IPS DF 19.7 (cell line): ENCODE data around the gene NUDT19.
"Not testable (repeated sequence)": the region's sequence is repeated elsewhere in the genome, so short reads cannot be mapped to it uniquely, and the experiment has no call there.

ENCODE experiments used
- DNase-seq: peaks from one replicate; pipeline ENCODE4 v3.0.0-alpha.2; 2013; ENCODE audit warnings: low read depth, low spot score

NUDT19 gene

DNA sequence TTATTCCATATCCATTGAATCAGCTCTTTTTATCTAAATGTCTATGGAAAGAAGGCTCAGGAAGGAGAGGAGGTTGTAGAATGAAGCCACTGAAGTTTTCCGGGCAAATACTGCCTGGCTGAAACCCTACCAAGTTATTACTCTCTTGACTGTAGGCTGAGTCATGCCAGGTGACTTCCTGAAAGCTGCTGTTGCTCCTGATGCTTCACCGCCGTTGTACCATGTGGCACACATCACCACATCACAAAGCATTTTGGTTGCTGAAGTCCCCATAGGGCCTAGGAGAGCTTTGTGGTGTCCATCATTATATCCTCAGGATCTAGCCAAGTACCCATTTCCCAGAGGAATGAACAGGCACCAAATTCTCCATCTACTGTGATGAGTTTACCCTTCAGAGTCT lies 16.8 kb downstream of the NUDT19 start:
- DNase-seq, result no peak

DNA sequence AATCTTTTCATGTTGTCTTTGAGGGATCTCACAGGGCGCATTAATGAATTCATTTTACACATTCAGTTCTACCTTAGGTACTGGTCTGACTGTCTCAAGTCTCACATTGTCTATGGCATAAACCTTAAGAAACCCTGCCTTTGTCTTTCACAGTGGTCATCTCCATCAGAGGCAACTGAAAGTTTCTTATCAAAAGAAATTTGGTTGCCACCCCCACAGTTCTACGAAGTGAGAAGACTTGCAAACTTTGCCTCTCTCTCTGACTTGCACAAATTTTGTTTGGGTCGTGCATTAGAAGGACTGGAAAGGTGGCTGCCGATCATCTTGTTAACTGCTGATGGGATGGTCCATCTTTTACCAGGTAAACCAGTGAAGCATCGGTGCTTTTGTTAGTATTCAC lies 17.4 kb downstream of the NUDT19 start:
- DNase-seq, result no peak

DNA sequence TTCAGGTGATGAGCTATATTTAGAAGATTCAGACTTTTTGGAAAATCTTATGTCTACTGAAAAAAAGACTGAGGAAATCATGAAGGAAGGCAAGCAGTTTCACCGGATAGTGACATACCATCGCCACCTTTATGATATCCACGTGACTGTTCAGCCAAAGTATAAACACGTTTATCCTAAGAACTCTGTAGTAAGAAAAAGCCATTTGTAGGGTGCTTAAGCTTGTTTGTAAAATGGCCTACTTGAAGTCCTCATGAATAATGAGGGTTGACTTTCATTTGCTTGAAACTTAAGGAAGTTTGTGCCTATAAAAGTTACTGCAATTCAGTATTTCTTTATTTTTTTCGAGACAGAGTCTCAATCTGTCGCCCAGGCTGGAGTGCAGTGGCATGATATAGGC lies 20.1 kb downstream of the NUDT19 start:
- DNase-seq, result no peak

DNA sequence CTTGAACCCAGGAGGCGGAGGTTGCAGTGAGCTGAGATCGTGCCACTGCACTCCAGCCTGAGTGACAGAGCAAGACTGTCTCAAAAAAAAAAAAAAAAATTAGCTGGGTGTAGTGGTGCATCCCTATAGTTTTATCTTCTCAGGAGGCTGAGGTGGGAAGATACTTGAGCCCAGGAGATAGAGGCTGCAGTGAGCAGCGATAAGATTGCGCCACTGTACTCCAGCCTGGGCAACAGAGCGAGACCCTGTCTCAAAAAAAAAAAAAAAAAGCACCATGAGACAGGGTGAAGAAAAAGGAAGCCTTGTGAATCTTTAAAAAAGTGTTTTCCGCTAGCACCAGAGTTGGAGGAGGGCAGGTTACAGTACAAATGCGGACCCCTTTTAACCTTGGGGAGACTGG lies 24.6 kb downstream of the NUDT19 start:
- DNase-seq, result not testable (repeated sequence)

DNA sequence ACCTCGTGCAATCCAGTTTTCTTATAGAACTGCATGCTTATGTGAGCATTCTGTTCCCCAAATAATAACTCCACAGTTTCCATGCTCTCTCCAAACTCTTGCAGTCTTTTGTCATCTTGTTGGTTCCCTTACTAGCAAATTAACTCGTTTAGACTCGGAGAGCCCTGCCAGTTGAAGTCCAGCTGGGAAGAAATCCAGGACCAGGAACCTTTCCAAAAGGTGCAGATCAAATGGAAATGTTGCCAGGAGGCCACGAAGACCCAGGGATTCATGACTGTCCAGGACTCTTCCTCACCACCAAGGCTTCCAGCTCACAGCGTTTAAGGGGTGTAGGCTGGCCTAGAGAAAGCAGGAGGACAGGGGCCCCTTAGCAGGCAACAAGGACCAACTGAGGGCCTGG lies 25.9 kb downstream of the NUDT19 start:
- DNase-seq, result no peak

DNA sequence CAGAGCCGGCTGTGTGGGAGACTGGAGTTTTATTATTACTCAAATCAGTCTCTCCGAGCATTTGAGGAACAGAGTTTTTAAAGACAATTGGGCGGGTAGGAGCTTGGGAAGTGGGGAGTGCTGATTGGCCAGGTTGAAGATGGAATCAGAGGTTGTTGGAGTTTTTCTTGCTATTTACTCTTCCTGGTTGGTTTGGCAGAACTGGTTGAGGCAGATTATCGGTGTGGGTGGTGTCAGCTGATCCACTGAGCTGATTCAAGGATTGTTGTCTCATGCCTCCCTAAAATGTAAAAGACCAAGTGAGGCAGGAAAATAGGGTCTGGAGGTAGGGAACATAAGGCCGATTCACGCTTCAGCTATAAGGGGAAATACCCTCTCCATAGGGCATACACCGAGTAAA lies 26.7 kb downstream of the NUDT19 start:
- no peak for DNase-seq

DNA sequence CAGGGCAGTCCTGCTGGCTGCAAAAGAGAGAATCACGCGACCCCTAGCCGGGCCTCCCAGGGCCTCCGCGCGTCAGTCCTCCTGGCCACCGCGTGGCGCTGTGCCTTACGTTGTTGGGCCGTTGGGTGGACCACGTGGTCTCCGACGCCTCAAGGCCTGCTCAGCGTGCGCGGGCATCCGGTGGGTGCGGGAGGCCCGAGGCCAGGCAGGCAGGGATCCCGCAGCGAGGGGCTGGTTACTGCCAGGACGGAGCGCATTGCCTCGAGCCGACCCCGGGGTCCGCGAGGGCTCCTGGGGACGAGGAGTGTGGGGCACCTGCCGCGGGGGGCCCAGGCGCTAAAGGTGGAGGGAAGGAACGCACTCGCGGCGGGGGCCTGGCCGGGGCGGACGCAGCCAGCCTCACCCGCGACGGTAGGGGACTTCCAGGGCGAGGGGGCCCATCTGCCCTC lies 28.0 kb downstream of the NUDT19 start, which contains the start of gene TDRD12:
Gene TDRD12, plus strand, starts transcription at position 157 of the 449 bp plus-strand sequence. CDS start 306 bp downstream, outside the sequence.
- peak; percentile 25 for DNase-seq

DNA sequence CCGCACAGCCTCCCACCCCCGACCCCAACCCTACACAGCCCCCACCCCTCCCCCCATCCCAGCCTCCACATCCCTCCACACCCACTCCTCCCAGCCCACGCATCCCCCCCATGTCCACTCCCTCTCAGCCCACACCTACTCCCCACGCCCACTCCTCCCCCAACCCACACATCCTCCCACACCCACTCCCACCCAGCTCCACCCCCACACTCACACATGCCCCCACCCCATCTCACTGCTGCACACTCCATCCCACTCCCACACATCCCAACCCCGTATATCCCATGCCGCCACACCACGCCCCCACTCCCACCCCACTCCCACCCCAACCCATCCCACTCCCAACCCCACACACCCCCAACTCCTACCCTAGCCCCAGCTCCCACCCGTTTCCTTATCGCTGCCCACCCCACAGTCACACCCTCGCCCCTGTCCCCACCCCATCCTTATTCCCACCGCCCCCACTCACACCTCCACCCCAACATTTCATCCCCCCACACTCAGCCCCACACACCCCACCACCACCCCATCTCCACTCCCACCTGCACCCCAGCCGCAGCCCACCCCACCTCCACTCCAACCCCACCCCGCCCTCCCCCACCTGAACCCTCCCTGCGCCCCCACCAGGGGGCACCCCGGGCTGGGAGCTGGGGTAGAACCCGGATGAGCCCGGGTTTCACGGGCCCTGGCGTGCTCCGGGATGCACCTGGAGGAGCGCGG lies 28.8 kb downstream of the NUDT19 start:
- no peak for DNase-seq

DNA sequence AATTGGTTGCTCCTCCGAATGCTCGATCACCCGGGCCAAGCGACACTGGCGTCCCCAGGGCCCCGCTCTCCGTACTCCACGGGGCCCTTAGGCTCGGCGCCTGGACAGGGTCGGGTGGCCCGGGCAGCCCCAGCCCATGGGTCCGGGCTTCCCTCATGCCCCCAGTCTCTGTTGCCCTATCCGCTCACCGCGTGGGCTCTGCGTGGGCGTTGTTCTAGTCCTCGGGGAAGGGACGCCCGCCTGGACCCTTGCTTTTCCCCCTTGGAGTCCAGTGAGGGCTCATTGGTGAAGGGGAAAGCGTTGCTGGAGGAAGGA lies 29.3 kb downstream of the NUDT19 start:
- DNase-seq, result no peak

DNA sequence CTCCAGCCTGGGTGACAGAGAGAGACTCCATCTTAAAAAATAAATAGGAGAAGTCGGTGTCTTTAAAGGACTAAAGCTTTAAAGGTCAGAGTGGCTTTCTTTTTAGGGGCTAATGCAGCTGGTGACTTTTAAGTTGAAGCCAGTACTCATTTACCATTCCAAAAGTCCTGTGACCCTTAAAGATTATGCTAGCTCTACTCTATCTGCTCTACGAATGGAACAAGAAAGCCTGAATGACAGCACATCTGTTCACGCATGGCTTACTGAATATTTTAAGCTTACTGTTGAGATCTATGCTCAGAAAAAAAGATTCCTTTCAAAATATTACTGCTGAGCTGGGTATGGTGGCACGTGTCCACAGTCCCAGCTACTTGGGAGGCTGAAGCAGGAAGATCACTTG lies 44.3 kb downstream of the NUDT19 start:
- DNase-seq, result no peak

DNA sequence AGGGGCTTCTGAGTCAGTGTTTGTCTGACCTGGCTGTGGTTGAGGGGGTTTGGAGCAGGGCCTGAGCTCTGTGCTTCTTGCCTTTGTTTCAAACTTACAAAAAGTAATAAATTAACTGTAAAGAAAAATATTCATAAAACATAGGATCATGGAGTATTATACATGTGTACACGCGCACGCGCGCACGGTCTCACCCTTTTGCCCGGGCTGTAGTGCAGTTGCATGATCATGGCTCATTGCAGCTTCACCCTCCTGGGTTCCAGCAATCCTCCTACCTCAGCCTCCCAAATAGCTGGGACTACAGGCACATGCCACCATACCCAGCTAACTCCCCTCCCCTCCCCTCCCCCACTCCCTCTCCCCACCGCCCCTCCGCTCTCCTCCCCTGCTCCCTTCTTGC lies 51.4 kb downstream of the NUDT19 start:
- no peak for DNase-seq

DNA sequence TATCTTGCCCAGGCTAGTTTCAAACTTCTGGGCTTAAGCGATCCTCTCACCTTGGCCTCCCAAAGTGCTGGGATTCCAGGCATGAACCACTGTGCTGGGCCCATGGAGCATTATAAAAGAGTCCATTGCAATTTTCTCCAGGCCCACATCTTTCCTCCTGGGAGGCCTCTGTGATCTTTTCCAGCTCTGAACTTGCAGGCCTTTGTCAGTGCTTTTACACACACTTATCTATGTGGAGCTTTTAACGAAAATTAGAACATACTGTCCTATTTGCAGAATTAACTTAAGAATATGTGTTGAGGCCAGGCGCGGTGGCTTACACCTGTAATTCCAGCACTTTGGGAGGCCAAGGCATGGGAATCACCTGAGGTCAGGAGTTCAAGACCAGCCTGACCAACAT lies 51.8 kb downstream of the NUDT19 start:
- no peak for DNase-seq

DNA sequence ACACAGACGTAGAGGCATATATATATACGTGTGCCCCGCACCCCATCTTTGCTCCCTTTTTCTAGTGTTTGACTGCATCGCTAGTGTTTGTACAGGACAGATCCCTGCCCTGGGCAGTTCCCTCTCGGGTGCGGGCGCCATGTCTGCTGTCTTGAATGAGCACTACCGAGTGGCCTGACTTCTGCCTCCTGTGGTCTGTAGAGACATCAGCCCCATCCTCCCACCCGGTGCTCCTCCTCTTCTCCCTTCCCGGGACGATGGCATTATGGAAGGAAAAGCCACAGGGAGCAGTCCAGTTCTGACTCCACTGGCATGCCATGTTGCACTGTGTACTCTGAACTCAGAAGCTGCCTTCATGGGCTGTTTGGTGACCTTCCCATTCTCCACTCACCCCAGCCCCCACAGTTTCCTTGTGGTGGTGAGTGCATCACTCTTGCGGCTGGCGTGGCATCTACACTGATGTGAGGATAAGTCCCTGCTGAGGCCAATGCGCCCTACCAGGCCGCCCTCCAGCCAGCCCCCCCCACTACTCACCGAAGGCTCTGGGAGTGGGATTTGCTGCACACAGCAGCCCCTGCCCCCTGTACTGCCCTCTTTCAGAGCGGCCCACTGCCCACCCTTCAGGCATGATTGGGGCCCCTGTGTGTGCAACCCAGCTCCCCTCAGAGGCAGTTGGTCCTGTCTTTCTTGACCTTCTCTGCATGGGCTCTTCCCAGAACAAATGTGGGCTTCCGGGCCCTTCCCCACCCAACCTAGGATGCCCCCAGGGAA lies 53.1 kb downstream of the NUDT19 start:
- no peak for DNase-seq

DNA sequence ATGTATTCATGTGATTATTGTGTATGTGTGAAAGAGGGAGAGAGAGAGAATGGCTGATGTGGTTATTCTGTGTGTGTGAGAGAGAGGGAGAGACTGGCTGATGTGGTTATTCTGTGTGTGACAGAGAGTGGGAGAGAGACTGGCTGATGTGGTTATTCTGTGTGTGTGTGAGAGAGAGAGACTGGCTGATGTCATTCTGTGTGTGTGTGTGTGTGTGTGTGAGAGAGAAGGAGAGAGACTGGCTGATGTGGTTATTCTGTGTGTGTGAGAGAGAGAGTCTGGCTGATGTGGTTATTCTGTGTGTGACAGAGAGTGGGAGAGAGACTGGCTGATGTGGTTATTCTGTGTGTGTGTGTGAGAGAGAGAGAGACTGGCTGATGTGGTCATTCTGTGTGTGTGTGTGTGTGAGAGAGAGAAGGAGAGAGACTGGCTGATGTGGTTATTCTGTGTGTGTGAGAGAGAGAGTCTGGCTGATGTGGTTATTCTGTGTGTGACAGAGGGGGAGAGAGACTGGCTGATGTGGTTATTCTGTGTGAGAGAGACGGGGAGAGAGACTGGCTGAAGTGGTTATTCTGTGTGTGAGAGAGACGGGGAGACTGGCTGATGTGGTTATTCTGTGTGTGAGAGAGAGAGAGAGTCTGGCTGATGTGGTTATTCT lies 54.1 kb downstream of the NUDT19 start:
- not testable (repeated sequence) for DNase-seq

DNA sequence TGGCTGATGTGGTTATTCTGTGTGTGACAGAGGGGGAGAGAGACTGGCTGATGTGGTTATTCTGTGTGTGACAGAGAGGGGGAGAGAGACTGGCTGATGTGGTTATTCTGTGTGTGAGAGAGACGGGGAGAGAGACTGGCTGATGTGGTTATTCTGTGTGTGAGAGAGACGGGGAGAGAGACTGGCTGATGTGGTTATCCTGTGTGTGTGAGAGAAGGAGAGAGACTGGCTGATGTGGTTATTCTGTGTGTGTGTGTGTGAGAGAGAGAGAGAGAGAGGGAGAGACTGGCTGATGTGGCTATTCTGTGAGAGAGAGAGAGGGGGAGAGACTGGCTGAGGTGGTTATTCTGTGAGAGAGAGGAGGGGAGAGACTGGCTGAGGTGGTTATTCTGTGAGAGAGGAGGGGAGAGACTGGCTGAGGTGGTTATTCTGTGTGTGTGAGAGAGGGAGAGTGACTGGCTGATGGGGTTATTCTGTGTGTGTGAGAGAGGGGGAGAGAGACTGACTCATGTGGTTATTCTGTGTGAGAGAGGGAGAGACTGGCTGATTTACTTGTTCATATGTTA lies 55.1 kb downstream of the NUDT19 start:
- not testable (repeated sequence) for DNase-seq

DNA sequence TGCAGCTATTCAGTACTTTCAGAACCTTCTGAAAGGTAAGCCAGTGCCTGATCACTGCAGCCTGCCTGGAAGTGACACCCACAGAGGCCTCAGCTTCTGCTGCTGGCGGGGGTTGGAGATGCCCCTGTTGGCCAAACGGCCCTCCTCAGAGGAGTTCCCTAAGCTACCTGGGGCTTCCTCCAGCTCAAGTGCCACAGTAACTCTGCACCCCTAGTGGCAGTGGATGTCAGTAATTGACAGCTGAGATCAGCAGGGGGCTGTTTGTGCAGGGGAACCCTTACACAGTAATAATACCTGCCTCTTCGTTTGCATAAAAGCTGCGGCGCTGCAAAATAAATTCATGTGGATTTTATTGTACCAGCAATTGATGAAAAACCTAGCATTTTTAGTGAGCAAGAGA lies 56.9 kb downstream of the NUDT19 start:
- no peak for DNase-seq

DNA sequence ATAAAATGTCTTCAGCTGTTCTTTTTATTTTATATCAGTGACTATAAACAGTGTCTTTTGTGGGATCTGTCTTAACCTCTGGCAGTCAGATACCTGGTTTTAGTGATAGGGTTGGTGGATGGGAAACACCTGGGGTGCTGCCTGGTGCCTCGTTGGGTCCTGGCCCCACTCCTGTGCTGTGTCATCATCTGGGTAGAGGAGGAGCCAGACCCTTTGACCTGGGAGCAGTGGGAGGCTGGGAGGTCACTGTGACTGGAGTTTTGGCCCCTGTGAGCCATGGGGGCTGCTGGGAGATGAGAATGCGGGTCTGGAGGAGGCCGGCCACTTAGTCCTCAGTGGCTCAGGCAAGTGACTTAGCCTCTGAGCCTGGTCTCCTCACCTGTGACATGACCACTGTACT lies 57.3 kb downstream of the NUDT19 start:
- no peak for DNase-seq

DNA sequence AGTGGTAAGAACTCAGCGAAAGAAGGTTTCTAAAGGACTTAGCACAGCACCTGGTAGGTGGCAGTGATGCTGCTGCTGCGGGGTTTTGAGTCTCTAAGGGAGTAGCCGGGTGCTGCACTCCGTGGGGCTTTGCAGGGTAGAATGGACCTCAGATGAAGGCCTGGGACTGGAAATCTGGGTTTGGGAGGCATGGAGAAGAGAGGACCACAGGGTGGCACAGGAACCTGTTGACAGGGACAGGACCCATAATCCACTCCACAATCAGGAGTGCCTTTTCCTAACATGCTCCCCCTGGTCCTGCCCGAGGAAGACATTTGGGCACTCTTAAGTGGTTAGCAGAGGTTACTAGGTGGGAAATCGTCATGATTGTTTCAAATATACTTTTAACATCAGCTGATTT lies 57.7 kb downstream of the NUDT19 start:
- DNase-seq, result no peak

DNA sequence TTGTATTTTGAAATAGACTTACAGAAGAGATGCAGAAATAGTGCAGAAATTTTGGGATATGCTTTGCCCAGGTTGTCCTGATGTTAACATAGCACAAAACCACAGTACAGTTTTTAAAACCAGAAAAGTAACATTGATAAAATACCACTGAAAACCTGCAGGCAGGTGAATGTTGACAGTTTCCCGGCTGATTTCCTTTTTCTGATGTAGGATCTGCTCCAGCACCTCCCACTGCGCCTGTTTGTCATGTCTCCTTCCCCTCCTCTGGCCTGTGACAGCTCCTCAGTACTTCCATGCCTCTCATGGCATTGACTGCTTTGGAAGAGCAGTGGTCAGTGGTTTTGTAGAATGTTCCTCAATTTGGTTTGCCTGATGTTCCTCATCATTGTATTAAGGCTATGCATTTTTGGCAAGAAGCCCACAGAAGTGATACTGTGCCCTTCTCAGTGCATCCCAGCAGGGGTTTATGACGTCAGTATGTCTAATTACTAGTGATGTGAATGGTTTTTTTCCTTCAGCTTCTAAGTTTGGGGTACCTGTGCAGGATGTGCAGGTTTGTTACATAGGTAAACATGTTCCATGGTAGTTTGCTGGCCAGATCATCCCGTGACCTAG lies 58.9 kb downstream of the NUDT19 start:
- DNase-seq, result no peak

DNA sequence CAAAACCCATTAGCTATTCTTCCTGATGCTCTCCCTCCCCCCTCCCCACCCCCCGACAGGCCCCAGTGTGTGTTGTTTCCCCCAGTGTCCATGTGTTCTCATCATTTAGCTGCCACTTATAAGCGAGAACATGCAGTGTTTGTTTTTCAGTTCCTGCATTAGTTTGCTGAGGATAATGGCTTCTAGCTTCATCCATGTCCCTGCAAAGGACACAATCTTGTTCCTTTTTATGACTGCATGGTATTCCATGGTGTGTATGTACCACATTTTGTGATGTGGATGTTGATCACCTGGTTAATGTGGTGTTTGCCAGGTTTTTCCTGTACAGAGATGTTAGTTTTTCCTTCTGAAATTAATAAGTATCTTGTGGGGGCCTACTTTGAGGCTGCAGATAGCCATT lies 59.4 kb downstream of the NUDT19 start:
- no peak for DNase-seq

DNA sequence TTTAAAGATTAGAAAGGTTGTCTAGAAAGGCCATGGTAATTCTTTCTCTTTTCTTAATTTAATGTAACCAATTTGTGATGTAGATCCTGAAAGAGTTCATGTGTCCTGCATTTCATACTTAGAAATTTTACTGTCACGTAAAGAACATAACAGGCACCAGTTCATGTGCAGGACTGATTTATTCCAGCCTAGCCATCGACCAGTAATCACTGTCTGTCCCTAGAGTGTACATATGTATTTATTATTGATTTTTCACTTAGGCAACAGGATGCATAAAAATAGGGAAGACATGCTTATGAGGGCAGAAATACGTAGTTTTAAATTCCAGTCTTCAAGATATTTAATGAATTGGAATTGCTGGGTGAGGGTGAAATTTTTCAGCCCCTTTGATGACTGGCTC lies 65.6 kb downstream of the NUDT19 start:
- DNase-seq, result no peak
